ENCODE data around the gene IFITM10.
A peak's percentile ranks its signal among the peaks of the same experiment; 100 is the strongest.
"Not testable (repeated sequence)": the region's sequence is repeated elsewhere in the genome, so short reads cannot be mapped to it uniquely, and the experiment has no call there.

The IFITM10 gene

GRCh38 chr11:1778141-1778911 is 27.9 kb upstream of the IFITM10 start:
- DNase-seq (ENCODE audit: low spot score): no peak

- DNase-seq (ENCODE audit: low spot score): no peak
Observed at GRCh38 chr11:1777737-1778136, 27.3 kb upstream of the IFITM10 start.

- DNase-seq (ENCODE audit: low spot score): no peak
Observed at GRCh38 chr11:1776944-1777715, 26.7 kb upstream of the IFITM10 start.

- no peak for DNase-seq (ENCODE audit: low spot score)
Observed at GRCh38 chr11:1776331-1776851, 26.0 kb upstream of the IFITM10 start.

GRCh38 chr11:1774886-1775285 is 24.5 kb upstream of the IFITM10 start:
- DNase-seq (ENCODE audit: low spot score): no peak

- DNase-seq (ENCODE audit: low spot score): no peak
Observed at GRCh38 chr11:1773994-1774550, 23.7 kb upstream of the IFITM10 start.

- no peak for DNase-seq (ENCODE audit: low spot score)
Observed at GRCh38 chr11:1773131-1773993, 23.0 kb upstream of the IFITM10 start.

GRCh38 chr11:1772270-1773130 is 22.1 kb upstream of the IFITM10 start:
- peak; percentile 87 for DNase-seq (ENCODE audit: low spot score)

- DNase-seq (ENCODE audit: low spot score): no peak
Observed at GRCh38 chr11:1771700-1772099, 21.3 kb upstream of the IFITM10 start.

GRCh38 chr11:1771273-1771672 is 20.9 kb upstream of the IFITM10 start:
- no peak for DNase-seq (ENCODE audit: low spot score)

GRCh38 chr11:1770528-1770927 is 20.1 kb upstream of the IFITM10 start:
- DNase-seq (ENCODE audit: low spot score): no peak

GRCh38 chr11:1770061-1770460 is 19.7 kb upstream of the IFITM10 start:
- DNase-seq (ENCODE audit: low spot score): no peak

- not testable (repeated sequence) for DNase-seq (ENCODE audit: low spot score)
Observed at GRCh38 chr11:1769304-1769936, 19.0 kb upstream of the IFITM10 start.

- DNase-seq (ENCODE audit: low spot score): no peak
Observed at GRCh38 chr11:1768141-1768469, 17.7 kb upstream of the IFITM10 start.

GRCh38 chr11:1767399-1768140 is 17.2 kb upstream of the IFITM10 start:
- no peak for DNase-seq (ENCODE audit: low spot score)

- no peak for DNase-seq (ENCODE audit: low spot score)
Observed at GRCh38 chr11:1766719-1767398, 16.5 kb upstream of the IFITM10 start.

- peak; percentile 53 for DNase-seq (ENCODE audit: low spot score)
Observed at GRCh38 chr11:1765871-1766718, 15.7 kb upstream of the IFITM10 start.

Measured in iPS-NIHi11 (cell line).